ENCODE measurements around the gene PGM3. TPM values are rescaled to one million over a fixed set of nuclear protein-coding genes. Genes with fewer than 3 reads are reported as not detected.

The PGM3 gene
- total RNA-seq, 1 donor from 2014 or later = 52.4 TPM

- Mint-ChIP-seq H3K27ac (ENCODE audit: unreplicated experiment) (no peak overlapping the region), H3K9me3 (no peaks in the 10 kb centered on the region), H3K4me1 (peaks cover 4% of the 10 kb centered on the region), H3K36me3 (ENCODE audit: low read depth) (peaks cover 20% of the 10 kb centered on the region), H3K27me3 (ENCODE audit: low read depth) (no peaks in the 10 kb centered on the region), H3K4me3 (no peak overlapping the region)
- DNase-seq (ENCODE audit: low read depth, low spot score) = no peak
- TF ChIP-seq, protein P1, sequence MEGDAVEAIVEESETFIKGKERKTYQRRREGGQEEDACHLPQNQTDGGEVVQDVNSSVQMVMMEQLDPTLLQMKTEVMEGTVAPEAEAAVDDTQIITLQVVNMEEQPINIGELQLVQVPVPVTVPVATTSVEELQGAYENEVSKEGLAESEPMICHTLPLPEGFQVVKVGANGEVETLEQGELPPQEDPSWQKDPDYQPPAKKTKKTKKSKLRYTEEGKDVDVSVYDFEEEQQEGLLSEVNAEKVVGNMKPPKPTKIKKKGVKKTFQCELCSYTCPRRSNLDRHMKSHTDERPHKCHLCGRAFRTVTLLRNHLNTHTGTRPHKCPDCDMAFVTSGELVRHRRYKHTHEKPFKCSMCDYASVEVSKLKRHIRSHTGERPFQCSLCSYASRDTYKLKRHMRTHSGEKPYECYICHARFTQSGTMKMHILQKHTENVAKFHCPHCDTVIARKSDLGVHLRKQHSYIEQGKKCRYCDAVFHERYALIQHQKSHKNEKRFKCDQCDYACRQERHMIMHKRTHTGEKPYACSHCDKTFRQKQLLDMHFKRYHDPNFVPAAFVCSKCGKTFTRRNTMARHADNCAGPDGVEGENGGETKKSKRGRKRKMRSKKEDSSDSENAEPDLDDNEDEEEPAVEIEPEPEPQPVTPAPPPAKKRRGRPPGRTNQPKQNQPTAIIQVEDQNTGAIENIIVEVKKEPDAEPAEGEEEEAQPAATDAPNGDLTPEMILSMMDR (conservative IDR thresholded peaks at IDR 0.05) = no peak
Observed at GRCh38 chr6:83180426-83180950, 12.6 kb downstream of the PGM3 start.

- H3K4me3 Mint-ChIP-seq = no peak overlapping the region
- no peaks in the 10 kb centered on the region for H3K4me1 Mint-ChIP-seq
- H3K27me3 Mint-ChIP-seq (ENCODE audit: low read depth) = no peaks in the 10 kb centered on the region
- no peak for DNase-seq (ENCODE audit: low read depth, low spot score)
- peaks cover 12% of the 10 kb centered on the region for H3K36me3 Mint-ChIP-seq (ENCODE audit: low read depth)
- H3K9me3 Mint-ChIP-seq = no peaks in the 10 kb centered on the region
- TF ChIP-seq, protein P1 (conservative IDR thresholded peaks at IDR 0.05) = no peak
- no peak overlapping the region for H3K27ac Mint-ChIP-seq (ENCODE audit: unreplicated experiment)
Observed at GRCh38 chr6:83176246-83176645, 16.8 kb downstream of the PGM3 start.

- Mint-ChIP-seq H3K4me1 (no peaks in the 10 kb centered on the region), H3K27me3 (ENCODE audit: low read depth) (no peaks in the 10 kb centered on the region), H3K9me3 (no peaks in the 10 kb centered on the region), H3K36me3 (ENCODE audit: low read depth) (peaks cover 21% of the 10 kb centered on the region), H3K27ac (ENCODE audit: unreplicated experiment) (no peak overlapping the region), H3K4me3 (no peak overlapping the region)
- TF ChIP-seq, protein P1 (conservative IDR thresholded peaks at IDR 0.05) = no peak
- no peak for DNase-seq (ENCODE audit: low read depth, low spot score)
Observed at GRCh38 chr6:83169511-83169910, 23.6 kb downstream of the PGM3 start.

- no peak overlapping the region for H3K27ac Mint-ChIP-seq (ENCODE audit: unreplicated experiment)
- H3K36me3 Mint-ChIP-seq (ENCODE audit: low read depth) = peaks cover 19% of the 10 kb centered on the region
- H3K9me3 Mint-ChIP-seq = no peaks in the 10 kb centered on the region
Observed at GRCh38 chr6:83169106-83169505, 24.0 kb downstream of the PGM3 start.

DNA sequence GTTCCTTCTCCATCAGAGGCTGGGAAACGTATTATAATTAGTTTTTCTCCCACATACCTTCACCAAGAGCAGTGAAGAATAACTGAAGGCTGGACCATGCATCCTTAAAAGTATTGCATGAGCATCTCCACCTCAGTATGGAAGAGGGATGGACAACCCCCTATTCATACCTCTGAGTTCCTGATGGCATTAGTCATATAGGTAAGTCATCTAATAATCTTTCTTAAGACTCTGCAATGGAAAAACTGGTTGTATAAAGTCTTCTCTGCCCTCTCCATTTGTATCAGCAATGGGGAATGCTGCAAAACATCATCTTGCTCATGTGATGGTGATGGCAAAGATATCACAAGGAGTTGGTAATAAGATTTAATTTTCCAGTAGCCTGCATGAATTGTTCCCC is 24.5 kb downstream of the PGM3 start:
- H3K9me3 Mint-ChIP-seq = no peaks in the 10 kb centered on the region
- H3K27ac Mint-ChIP-seq (ENCODE audit: unreplicated experiment) = no peak overlapping the region
- H3K36me3 Mint-ChIP-seq (ENCODE audit: low read depth) = peaks cover 19% of the 10 kb centered on the region
- no peak for DNase-seq (ENCODE audit: low read depth, low spot score)
- H3K4me1 Mint-ChIP-seq = no peaks in the 10 kb centered on the region
- no peak overlapping the region for H3K4me3 Mint-ChIP-seq
- H3K27me3 Mint-ChIP-seq (ENCODE audit: low read depth) = no peaks in the 10 kb centered on the region
- TF ChIP-seq, protein P1 (conservative IDR thresholded peaks at IDR 0.05) = no peak

More at GRCh38 chr6:83169106-83169505, 24.0 kb downstream of the PGM3 start:
- TF ChIP-seq, protein P1 (conservative IDR thresholded peaks at IDR 0.05) = no peak
- H3K4me3 Mint-ChIP-seq = no peak overlapping the region
- no peaks in the 10 kb centered on the region for H3K27me3 Mint-ChIP-seq (ENCODE audit: low read depth)
- no peaks in the 10 kb centered on the region for H3K4me1 Mint-ChIP-seq
- DNase-seq (ENCODE audit: low read depth, low spot score) = no peak

Measured in neural crest cell (in vitro differentiated cells).